ENCODE measurements around the gene NUDCD3. TPM values are rescaled to one million over a fixed set of nuclear protein-coding genes. Genes with fewer than 3 reads are reported as not detected.

Gene NUDCD3
- total and polyA plus RNA-seq, 4 donors, result 24.8 to 91.0 (median 52.4) TPM

GRCh38 chr7:44385434-44386138 is 104.9 kb downstream of the NUDCD3 start:
- no peak for DNase-seq
- no peak for TF ChIP-seq CTCF (IDR thresholded peaks at IDR 0.05; ENCODE audit: control extremely low read depth, extremely low read depth)
- peaks cover 12 to 58% (median 22%) of the 10 kb centered on the region in 4 donors for H3K36me3 ChIP-seq (ENCODE audit: control insufficient read depth in 4 of 4, insufficient read depth in 4 of 4, low read length in 4 of 4)
- no peak overlapping the region for H3K4me3 ChIP-seq
- no peak overlapping the region for H3K27ac ChIP-seq (ENCODE audit: low read depth in 1 of 2, low read length in 1 of 2)
- WGBS, 2 donors, result 86 to 90% methylated on average over 13 of the region's 13 CpGs
- H3K4me1 ChIP-seq (ENCODE audit: control insufficient read depth in 5 of 5, insufficient read depth in 5 of 5, low read length in 5 of 5), result no peaks in the 10 kb centered on the region
- no peaks in the 10 kb centered on the region for H3K27me3 ChIP-seq (ENCODE audit: control insufficient read depth in 3 of 3, insufficient read depth in 3 of 3, low read length in 2 of 3)
- no peak for ATAC-seq (ENCODE audit: insufficient read depth, low FRiP score)
- H3K9ac ChIP-seq (ENCODE audit: insufficient read depth in 1 of 2, low read length in 2 of 2), result no peak overlapping the region
- H3K9me3 ChIP-seq (ENCODE audit: control insufficient read depth in 4 of 4, insufficient read depth in 3 of 4, low read length in 3 of 4), result no peaks in the 10 kb centered on the region

DNA sequence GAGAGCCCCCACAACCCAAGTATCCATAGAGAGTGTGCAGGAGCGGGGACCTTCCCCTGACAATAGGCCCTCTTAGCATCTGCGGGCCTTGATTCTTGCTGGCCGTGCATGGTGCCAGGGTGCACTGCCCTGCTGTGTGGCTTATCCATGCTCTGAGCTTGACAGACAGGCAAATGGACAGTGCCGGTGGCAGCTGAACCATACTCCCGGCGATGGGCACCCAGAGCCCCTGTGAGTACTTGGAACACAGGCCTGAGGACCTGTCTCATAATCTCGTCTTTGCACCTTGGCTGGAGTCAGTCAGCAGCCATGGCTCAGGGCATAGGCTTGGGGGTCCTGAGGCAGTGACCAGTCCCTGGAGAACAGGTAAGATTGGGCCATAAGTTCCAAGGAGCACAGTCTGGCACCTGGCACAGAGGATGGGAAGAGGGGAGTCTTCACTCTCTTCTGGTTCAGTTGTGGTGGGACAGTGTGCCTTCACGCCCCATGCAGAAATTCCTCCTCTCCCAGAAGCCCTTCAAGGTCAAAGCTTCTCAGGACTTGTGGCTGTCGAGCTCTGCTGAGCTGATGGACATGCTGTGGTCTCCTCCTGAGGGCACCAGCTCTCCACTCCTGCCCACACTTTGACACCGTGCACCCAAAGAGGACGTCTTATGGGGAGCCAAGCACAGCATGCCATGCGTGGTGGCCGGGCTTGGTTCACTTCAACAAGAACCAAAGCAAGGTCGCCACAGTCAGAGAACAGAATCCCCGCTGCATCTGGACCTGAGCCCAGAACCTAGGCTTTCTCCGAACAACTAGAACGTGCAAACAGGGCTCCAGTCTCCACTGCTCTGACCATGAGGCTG is 105.6 kb downstream of the NUDCD3 start:
- ATAC-seq (ENCODE audit: insufficient read depth, low FRiP score), result no peak
- Histone ChIP-seq H3K36me3 (ENCODE audit: control insufficient read depth in 4 of 4, insufficient read depth in 4 of 4, low read length in 4 of 4) (peaks cover 12 to 55% (median 20%) of the 10 kb centered on the region in 4 donors), H3K27ac (ENCODE audit: low read depth in 1 of 2, low read length in 1 of 2) (no peak overlapping the region), H3K9me3 (ENCODE audit: control insufficient read depth in 4 of 4, insufficient read depth in 3 of 4, low read length in 3 of 4) (no peaks in the 10 kb centered on the region), H3K4me1 (ENCODE audit: control insufficient read depth in 5 of 5, insufficient read depth in 5 of 5, low read length in 5 of 5) (no peaks in the 10 kb centered on the region), H3K4me3 (no peak overlapping the region), H3K27me3 (ENCODE audit: control insufficient read depth in 3 of 3, insufficient read depth in 3 of 3, low read length in 2 of 3) (no peaks in the 10 kb centered on the region), H3K9ac (ENCODE audit: insufficient read depth in 1 of 2, low read length in 2 of 2) (no peak overlapping the region)
- 93 to 96% methylated on average over 17 of the region's 17 CpGs for WGBS, 2 donors
- DNase-seq, result no peak
- no peak for TF ChIP-seq CTCF (IDR thresholded peaks at IDR 0.05; ENCODE audit: control extremely low read depth, extremely low read depth)

DNA sequence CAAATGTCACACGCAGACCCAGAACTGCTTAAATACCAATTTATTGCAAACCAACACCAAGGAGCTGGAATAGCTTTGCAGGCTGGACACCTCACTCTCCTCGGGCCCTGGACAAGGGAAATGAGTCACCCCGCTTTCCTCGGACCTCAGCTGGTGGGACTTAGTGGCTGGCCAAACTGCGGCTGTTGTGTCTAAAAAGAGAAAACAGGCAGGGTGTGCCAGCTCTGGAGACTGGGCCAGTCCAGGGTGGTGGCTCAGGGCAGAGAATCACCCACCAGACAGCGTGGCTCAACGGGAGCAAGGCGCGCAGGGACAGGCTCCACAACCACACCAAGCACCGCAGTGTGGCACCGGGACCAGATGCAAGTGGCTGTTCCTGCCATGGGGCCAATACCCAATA is 106.9 kb downstream of the NUDCD3 start:
- no peaks in the 10 kb centered on the region for H3K27me3 ChIP-seq (ENCODE audit: control insufficient read depth in 3 of 3, insufficient read depth in 3 of 3, low read length in 2 of 3)
- H3K9ac ChIP-seq (ENCODE audit: insufficient read depth in 1 of 2, low read length in 2 of 2), result no peak overlapping the region
- H3K36me3 ChIP-seq (ENCODE audit: control insufficient read depth in 4 of 4, insufficient read depth in 4 of 4, low read length in 4 of 4), result peaks cover 6 to 46% (median 13%) of the 10 kb centered on the region in 4 donors
- H3K27ac ChIP-seq (ENCODE audit: low read depth in 1 of 2, low read length in 1 of 2), result no peak overlapping the region
- TF ChIP-seq CTCF (IDR thresholded peaks at IDR 0.05; ENCODE audit: control extremely low read depth, extremely low read depth), result no peak
- WGBS, 2 donors, result 90 to 93% methylated on average over 11 of the region's 11 CpGs
- DNase-seq (no peak), ATAC-seq (ENCODE audit: insufficient read depth, low FRiP score) (no peak)
- no peaks in the 10 kb centered on the region for H3K4me1 ChIP-seq (ENCODE audit: control insufficient read depth in 5 of 5, insufficient read depth in 5 of 5, low read length in 5 of 5)
- no peak overlapping the region for H3K4me3 ChIP-seq
- H3K9me3 ChIP-seq (ENCODE audit: control insufficient read depth in 4 of 4, insufficient read depth in 3 of 4, low read length in 3 of 4), result no peaks in the 10 kb centered on the region

Data from lung (tissue), 12 donors.